Stimulated activated CD4-positive, alpha-beta T cell treated with anti-CD3 and anti-CD28 coated beads, Interleukin-15, amount 100 ng/mL, for 24 hours (primary cell): ENCODE measurements around the gene NCOA1.
"Not testable (repeated sequence)": the region's sequence is repeated elsewhere in the genome, so short reads cannot be mapped to it uniquely, and the experiment has no call there.

Experiments
- DNase-seq: peaks from one replicate; pipeline ENCODE4 v3.0.0-alpha.2; 2020

Gene NCOA1

DNA sequence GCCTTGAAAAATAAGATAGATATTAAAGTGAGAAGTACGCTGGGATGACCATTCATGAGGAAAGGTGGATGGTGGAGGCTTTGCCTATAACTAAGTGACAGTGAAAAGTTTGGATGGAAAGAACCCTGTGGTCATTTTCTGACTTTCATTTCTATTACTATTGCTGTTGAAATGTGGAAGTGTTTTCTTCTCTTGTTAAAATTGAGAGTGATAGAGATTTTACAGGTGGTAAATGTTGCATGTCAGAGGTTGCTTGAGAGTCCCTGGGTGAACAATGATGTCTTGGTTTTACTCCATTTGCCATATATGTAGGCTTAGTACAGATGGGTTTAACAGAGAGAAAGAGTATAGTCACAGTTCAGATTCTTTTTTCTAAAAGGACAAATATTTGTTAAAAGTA, 18.4 kb downstream of the NCOA1 start:
- no peak for DNase-seq

DNA sequence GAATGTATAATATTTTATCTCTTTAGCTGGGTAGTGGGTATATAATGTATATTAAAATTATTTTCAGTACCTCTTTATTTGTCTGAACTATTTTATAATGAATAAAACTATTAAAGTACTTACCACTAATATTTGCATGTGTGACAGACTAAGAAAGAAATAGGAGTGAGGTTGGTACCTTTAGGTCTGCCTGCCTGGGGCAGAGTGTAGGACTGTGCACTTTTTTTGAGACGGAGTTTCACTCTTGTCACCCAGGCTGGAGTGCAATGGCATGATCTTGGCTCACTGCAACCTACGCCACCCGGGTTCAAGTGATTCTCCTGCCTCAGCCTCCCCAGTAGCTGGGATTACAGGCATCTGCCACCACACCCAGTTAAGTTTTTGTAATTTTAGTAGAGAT, 18.8 kb downstream of the NCOA1 start:
- no peak for DNase-seq

DNA sequence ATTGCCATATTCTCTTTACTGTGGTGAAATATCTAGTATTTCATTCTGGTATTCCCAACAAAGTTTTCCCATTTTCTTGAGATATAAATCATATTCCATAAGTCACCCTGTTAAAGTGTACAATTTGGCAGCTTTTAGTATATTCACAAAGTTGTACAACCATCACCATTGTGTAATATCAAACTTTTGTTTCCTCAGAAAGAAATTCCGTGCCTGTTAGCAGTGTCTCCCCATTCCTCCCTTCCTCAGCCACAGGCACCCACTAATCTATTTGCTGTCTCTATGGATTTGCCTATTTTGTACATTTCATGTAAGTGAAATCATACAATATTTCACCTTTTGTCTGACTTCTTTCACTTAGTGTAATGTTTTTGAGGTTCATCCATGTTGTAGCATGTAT, 19.7 kb downstream of the NCOA1 start:
- no peak for DNase-seq

DNA sequence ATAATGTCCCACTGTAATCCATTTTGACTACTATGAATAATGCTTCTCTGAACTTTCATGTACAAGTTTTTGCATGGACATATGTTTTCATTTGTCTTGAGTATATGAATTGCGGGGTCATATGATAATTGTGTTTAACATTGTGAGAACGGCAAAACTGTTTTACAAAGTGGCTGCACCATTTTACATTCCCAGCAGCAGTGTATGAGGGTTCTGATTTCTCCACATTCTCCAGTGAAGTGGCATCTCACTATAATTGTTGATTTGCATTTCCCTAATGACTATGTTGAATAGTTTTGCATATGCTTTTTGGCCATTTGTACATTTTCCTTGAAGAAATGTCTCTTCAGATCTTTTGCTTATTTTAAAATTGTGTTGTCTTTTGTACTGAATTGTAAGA, 20.1 kb downstream of the NCOA1 start:
- DNase-seq = no peak

DNA sequence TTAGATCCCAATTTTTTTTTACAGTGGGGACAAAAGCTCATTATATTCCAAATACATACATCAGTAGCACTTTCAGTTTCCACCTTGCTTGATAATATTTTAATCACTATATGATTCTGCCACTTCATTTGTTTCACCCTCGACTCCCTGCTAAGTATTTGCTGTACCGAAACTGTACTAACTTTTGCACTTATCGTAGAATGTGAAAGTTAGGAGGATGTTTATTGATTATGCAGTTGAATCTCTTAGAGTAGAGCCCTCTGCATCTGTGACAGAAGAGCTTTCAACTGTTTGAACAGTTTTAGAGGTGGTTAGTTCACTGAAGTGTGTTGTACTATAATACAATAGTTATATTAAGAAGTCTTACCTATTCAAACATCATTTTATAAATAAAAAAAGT, 20.8 kb downstream of the NCOA1 start:
- no peak for DNase-seq

DNA sequence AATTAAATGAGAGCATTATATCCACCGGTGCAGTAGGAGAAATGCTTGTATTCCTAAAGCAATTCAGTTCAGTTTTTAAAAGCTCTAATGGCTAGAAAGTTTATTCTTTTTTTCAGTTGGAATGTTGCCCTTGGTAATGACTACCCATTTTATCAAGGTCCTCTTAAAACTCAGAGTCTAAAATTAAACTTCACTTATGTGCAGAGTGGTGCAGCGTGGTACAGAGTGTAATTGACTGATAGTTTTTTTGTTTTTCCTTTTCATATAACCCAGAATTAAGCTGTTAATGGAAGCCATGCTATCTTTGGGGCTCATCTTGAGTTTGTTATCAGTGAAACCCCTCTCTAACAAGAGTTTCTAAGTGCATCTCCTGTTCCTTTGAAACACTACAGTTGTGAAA, 21.4 kb downstream of the NCOA1 start:
- no peak for DNase-seq

DNA sequence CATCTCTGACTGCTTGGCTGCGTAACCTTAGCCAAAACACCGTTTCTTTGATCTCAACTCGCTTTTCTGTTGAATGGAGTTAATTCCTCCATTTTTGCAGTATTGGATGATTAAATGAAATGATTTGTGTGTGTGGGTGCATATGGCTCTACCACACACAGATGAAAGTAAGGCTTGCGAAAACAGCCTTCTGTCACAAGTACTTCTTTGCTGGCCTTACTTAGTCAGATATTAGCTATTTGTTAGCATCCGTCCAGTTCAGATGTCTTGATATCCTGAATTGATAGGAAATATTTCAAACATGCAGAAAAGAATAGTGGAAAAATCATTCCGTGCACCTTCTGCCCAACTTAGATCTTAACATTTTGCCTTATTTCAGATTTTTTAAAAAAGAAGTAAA, 21.8 kb downstream of the NCOA1 start:
- DNase-seq = no peak

DNA sequence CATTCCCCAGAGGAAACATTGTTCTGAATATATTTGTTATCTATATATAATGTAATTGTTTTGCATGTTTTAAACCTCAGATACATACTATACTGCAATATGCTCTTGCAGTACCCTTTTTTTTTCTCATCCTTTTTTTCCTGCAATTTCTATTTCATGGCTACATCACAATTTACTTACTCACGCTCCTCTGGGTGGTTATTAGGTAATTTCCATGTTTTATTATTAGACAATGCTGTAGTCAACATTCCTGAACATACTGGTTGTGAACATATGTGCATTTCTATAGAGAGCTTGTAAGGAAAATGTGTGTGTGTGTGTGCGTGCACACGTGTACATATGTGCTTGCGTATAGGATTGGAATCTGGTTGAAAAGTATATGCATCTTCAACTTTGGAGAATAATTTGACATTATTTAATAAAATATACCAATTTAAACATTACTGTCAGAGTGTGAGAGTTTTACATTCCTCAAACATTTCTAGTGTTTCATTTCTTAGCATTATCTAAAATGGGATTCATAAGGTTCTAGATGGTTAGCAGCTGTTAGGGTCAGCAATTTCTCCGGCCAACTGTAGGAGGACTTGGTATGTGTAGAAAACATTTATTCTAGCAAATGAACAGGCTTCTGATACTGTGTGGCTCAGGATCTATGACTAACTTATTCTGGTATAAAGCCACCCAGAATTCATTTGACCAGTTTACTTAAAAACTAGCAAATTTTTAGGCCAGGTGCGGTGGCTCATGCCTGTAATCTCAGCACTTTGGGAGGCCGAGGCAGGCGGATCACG, 22.4 kb downstream of the NCOA1 start:
- DNase-seq = no peak

DNA sequence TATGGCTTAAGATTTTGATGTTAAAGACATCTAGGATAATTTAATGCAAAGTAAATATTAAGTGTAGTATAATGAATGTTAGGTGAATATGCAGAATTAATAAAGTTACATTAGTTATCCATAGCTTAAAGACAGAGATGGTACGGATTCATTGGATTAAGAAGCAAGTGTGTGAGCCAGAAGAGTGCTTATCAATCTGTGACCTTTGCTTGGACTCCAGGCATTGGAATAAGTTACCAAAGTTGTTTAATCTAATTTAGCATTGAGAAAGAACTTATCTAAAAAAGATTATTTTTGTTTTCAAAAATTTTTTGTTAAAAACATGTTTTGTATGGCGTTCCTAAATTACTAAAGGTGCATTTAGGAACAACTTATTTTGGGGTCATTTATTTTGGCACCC, 23.8 kb downstream of the NCOA1 start:
- no peak for DNase-seq

DNA sequence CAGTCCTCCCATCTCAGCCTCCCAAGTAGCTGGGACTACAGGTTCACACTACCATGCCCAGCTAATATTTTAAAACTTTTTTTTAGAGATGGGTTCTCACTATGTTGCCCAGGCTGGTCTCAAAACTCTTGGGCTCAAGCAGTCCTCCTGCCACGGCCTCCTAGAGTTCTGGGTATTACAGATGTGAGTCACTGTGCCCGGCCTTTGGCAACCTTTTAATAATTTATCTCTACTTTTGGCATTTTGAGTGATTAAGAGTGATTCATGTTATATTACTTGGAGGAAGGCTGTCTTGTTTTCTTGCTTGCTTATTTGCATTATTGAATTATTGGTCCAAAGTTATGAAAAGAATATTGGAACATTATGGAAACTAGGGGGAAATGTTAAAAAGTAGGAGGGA, 24.3 kb downstream of the NCOA1 start:
- no peak for DNase-seq

DNA sequence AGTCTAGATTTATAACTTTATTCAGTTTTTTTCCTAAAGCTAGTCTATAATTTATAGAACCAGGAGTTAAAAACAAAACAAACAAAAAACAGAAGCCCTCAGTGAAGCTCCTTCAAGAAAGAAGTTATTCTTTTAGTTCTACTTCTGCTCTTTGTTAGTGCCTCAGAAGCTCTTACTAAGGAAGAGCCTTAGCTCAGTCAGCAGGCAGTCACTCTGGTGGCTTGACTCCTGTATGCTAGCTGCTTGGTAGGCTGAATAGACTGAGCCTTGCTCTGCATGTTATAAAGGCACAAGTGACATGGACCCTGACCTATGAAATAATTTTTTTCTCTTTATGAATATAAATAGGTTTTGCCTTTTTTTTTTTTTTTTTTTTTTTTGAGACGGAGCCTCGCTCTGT, 24.8 kb downstream of the NCOA1 start:
- DNase-seq = no peak

DNA sequence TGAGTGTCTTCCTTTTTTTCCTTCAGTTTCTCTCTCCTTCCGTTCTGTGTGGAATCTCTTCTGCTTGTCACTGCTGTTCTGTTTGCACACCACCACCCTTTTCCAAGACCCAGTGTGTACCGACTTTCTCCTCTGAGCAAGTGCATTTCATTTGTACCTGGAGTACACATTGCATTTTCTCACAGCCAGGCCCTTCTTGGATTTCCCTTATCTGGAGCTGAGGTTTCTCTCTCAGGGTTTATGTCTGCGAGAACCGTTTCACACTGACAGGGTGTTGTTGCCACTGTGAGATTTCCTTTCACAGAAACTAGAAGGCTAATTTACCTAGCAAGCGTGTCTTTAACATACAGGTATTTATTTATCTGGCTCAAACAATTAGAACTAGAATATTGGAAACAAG, 26.2 kb downstream of the NCOA1 start:
- DNase-seq = no peak

DNA sequence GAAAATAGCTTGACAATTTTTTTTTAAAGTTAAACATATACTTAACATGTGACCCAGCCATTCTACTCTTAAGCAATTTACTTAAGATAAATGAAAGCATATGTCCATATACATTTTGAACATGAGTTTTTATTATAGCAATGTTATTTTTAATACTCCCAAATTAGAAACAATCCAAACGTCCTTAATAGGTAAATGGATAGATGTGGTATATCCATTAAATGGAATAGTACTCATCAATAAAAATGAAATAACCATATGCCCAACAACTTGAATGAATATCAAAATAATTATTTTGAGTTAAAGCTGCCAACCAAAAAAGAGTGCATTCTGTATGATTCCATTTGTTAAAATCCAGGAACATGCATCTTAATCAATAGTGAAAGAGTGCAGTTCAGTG, 29.1 kb downstream of the NCOA1 start:
- DNase-seq = no peak

DNA sequence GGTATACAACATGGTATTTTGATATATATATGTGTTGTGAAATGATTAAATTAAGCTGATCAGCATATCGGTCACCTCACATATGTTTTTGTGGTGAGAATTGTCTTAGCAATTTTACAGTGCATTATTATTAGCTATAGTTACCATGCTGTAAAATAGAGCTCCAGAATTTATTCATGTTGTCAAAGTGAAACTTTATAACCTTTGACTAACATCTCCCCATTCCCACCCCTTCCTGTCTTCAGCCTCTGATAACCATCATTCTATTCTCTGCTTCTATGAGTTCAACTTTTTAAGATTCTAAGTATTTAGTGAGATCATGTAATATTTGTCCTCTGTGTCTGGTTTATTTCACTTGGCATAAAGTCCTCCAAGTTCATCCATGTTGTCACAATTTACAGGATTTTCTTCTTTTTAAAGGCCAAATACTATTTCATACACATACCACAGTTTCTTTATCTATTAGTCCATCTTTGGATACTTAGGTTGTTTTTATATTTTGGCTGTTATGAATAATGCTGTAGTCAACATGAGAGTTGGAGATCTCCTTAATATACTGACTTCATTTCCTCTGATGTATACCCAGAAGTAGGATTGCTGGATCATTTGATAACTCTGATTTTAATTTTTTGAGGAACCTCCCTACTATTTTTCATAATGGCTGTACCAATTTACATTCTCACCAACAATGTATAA, 30.3 kb downstream of the NCOA1 start:
- DNase-seq = no peak

DNA sequence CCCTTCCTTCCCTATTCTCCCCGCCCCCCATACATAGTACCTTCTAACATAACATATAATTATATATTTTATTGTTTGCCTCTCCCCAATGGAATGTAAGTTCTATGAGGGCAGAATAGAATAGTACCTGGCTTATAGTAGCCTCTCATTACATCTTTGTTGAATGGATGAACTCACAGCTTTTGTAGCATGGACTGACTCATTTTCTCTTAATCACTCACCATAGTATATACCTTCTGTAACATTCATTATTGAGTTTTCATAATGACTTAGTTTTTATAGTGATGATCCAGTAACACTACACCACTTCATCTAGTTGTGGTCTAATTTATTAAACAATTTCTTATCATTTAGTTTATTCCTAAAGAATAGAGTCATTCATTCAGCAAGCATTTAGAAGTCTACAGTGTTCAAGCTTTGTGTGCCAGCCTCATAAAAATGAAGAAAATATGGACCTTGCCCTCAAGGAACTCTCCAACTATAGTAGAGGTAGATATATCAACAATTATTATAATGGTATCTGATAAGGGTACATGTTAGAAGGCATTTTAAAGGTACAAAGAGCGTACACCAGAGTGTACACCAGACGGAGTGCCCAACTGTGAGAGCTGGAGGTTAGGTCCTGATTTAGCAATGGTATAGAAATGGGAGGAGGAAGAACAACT, 31.1 kb downstream of the NCOA1 start:
- no peak for DNase-seq

DNA sequence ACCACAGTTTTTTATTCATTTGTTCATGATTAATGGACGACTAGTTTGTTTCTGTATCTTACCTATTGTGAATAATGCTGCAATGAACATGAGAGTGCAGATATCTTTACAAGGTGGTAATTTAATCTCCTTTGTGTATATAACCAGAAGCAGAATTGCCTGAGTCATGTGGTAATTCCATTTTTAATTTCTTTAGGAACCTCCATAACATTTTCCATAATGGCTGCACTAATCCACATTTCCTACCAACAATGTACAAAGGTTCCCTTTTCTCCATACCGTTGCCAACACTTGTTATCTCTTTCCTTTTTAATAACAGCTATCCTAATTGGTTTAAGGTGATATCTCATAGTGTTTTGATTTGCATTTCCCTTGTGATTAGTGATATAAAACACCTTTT, 36.5 kb downstream of the NCOA1 start:
- DNase-seq = no peak

DNA sequence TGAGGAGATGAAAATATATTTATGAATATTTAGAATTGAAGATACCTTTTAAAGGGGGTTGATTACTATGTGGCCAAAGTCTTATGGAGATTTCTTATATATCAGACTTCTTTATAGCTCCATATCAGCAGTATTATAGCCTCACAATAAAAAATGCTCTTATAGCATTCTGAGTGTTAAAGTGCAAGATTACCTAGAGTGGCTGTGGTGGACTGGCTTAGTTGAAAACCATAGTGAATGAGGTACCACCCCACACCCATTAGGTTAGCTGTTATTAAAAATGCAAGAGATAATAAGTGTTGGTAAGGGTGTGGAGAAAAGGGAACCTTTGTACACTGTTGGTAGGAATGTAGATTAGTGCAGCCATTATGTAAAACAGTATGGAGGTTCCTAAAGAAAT, 39.7 kb downstream of the NCOA1 start:
- DNase-seq = no peak

DNA sequence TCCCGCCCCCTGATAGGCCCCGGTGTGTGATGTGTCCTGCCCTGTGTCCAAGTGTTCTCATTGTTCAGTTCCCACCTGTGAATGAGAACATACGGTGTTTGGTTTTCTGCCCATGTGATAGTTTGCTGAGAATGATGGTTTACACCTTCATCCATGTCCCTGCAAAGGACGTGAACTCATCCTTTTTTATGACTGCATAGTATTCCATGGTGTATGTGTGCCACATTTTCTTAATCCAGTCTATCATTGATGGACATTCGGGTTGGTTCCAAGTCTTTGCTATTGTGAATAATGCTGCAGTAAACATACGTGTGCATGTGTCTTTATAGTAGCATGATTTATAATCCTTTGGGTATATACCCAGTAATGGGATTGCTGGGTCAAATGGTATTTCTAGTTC, 40.6 kb downstream of the NCOA1 start:
- not testable (repeated sequence) for DNase-seq

DNA sequence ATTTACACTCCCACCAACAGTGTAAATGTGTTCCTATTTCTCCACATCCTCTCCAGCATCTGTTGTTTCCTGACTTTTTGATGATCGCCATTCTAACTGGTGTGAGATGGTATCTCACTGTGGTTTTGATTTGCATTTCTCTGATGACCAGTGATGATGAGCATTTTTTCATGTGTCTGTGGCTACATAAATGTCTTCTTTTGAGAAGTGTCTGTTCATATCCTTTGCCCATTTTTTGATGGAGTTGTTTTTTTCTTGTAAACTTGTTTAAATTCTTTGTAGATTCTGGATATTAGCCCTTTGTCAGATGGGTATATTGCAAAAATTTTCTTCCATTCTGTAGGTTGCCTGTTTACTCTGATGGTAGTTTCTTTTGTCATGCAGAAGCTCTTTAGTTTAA, 41.0 kb downstream of the NCOA1 start:
- not testable (repeated sequence) for DNase-seq

DNA sequence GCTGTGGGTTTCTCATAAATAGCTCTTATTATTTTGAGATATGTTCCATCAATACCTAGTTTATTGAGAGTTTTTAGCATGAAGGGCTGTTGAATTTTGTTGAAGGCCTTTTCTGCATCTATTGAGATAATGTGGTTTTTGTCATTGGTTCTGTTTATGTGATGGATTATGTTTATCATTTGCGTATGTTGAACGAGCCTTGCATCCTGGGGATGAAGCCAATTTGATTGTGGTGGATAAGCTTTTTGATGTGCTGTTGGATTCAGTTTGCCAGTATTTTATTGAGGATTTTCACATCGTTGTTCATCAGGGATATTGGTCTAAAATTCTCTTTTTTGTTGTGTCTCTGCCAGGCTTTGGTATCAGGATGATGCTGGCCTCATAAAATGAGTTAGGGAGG, 42.5 kb downstream of the NCOA1 start:
- not testable (repeated sequence) for DNase-seq

DNA sequence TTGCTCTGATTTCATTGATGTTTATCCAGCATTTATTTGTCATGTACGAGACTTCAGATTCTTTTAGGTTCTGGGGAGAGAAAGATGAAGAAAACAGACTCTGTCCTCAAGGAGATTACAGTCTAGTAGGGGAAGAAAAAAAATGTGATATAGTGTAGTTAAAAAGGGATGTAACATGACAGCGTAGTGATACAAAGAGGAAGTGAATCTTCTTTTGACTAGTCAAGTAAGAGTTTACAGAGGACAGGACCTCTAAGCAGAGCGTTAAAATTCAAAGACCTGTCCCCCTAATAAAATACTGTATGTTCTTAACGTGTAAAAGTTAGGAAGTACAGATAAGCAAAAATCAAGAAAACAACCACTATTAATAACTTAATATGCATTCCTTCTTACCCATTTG, 47.7 kb downstream of the NCOA1 start:
- DNase-seq = no peak

DNA sequence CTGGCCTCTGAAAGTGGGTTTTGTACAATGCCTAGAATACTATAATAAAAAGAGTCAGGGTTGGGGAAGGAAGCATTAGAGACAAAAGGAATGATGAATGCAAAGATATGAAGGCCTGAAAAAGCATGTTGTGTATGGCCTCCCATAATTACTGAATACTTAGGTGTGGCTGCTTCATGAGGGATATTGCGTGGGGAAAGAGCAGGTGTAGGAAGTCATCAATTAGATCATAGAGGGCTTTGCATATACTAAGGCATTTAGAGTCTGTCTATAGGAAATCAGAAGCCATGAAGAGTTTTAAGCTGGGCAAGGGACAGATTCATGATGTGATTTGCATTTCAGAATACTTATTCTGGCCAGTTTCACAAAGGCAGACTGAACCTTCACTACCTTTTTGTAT, 48.2 kb downstream of the NCOA1 start:
- DNase-seq = no peak

DNA sequence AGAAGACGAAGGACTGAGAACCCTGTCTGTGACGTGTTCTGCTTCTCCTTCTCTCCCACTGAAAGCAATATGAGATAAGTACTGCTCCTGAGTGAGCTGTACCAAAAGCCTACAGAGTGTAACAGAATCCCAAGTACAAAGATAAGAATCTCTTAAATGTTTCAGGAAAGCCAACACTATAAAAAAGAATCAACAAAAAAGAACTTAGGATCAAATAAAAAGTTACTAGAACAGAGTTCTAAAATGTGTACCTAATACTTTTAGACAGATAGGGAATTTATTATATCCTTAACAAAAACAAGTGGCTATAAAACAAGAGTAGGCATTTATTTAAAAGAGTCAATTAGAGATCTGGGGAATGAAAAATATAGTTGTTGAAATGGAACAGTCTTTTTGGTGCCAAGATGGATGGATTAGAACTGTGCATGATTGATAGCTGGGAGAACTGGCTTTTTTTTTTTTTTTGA, 49.0 kb downstream of the NCOA1 start:
- DNase-seq = no peak

DNA sequence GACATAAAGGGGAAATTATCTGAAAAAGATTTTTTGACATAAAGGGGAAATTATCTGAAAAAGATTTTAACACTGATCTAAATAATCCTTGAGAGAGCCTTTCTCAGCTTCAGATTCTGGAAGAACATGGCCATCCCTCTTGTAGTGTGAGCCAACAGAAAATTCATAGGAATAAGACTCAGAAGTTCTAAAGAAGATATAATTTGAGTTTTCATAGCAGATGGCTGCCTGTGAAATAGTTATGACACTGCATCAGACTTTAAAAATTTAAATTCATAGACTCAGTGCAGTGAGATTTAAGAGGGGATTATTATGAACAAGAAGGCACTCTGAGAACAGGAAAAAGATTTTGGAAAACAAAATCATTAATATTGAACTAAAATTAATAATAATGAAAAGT, 50.6 kb downstream of the NCOA1 start:
- DNase-seq = no peak
